OCI-LY1 (cell line): ENCODE measurements around the gene ABHD16A.

Source experiments
- CTCF ChIP-seq: fragments of 200-600 bp; sonication (generic), shearing (Covaris generic); IDR thresholded peaks from 2 replicates; pipeline ENCODE4 v1.5.1; 2017; ENCODE audit warnings: mild to moderate bottlenecking, antibody characterized with exemption, low read length, moderate library complexity, mixed read lengths
- EZH2 ChIP-seq: fragments of 200-600 bp; sonication (generic), shearing (Covaris generic); IDR thresholded peaks from 2 replicates; pipeline ENCODE4 v1.8.0; 2017; ENCODE audit warnings: borderline replicate concordance, mixed run types, mild to moderate bottlenecking, antibody characterized with exemption, low read length, moderate library complexity, mixed read lengths

- TF ChIP-seq CTCF, result no peak
- TF ChIP-seq EZH2, result no peak
These were observed 26.2 kb downstream of the ABHD16A start for GRCh38 chr6:31676904-31677303.
